GM19025 (cell line): Measurements from ENCODE around the gene CDKN2AIP.

Source experiments
- ATAC-seq: cut with Tn5 transposase; IDR thresholded peaks from one replicate; pipeline ENCODE4 v1.9.1; 2021; ENCODE audit warnings: mild to moderate bottlenecking, low read depth, moderate library complexity; ENCODE audit not compliant: unreplicated experiment

The CDKN2AIP gene, protein sequence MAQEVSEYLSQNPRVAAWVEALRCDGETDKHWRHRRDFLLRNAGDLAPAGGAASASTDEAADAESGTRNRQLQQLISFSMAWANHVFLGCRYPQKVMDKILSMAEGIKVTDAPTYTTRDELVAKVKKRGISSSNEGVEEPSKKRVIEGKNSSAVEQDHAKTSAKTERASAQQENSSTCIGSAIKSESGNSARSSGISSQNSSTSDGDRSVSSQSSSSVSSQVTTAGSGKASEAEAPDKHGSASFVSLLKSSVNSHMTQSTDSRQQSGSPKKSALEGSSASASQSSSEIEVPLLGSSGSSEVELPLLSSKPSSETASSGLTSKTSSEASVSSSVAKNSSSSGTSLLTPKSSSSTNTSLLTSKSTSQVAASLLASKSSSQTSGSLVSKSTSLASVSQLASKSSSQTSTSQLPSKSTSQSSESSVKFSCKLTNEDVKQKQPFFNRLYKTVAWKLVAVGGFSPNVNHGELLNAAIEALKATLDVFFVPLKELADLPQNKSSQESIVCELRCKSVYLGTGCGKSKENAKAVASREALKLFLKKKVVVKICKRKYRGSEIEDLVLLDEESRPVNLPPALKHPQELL

DNA sequence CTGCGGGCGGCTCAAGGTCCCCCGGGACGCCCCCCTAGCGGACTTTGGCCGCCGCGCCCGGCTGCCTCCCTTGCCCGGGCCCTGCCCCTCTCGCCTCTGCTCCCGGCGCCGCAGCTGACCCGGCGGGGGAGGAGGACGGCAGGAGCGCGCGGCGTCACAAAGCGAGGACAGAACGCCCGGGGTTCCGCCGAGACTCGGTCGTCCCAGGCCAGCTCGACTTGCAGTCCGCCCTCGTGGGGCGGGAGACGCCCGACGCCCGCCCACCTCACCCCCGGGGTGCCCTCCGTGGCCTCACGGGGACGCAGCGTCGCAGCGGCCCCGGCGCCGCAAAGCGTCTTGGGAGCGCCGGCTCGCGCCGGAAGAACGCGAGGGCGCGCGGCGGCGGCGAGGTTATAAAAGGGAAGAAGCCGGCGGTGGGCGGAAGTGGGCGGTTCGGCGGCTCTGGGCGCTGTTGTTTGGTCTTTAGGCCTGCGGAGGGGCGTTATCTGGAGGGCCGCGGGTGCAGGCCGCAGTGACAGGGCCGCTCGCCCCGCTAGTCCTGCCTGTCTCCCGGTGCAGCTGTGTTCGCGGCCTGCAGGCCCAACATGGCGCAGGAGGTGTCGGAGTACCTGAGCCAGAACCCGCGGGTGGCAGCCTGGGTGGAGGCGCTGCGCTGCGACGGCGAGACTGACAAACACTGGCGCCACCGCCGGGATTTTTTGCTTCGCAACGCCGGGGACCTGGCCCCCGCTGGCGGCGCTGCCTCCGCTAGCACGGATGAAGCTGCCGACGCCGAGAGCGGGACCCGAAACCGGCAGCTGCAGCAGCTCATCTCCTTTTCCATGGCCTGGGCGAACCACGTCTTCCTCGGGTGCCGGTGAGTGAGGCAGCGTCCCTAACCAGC is at the start of gene CDKN2AIP:
CDKN2AIP (plus strand) TSS at position 423 of the 883 bp plus-strand sequence; CDS start at position 585, 162 bp downstream.
- peak; percentile 83 for ATAC-seq

DNA sequence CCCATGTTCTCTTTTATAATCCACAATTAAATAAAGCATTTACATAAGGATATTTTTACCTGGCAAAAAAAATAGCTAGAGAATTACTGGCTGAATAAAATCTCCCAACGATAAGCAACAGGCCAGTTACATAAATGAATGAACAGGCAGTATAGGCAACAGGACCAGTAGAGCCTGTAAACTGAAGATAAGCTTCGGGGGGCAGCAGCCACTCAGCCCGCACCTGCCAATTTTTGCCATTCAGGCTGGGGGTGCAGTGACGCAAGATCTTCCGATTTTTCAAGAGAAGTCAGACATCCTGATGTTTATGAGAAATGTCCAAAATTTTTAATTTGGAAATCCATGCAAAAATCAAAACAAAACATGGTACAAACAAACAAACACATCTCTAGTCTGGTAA is 49.0 kb upstream of the CDKN2AIP start:
- ATAC-seq, result no peak

DNA sequence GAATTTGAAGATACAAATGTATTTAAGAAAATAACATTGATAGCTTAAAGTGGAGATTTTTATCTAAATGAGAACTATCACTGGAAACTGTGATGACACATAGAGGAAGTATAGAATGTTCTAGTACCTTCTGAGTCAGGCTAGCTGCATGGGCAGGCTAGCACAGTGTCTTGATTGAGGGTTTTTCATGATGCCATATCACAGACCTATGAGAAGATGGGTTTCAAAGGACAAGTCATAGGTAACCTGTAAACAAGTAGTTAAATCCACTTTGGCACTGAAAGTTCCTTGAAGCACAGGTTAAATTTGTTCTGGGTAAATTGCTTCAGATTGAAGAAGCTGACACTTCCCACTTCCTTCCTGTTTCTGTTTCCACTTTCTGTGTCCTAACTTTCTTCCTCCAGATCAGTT is 48.2 kb upstream of the CDKN2AIP start:
- no peak for ATAC-seq

DNA sequence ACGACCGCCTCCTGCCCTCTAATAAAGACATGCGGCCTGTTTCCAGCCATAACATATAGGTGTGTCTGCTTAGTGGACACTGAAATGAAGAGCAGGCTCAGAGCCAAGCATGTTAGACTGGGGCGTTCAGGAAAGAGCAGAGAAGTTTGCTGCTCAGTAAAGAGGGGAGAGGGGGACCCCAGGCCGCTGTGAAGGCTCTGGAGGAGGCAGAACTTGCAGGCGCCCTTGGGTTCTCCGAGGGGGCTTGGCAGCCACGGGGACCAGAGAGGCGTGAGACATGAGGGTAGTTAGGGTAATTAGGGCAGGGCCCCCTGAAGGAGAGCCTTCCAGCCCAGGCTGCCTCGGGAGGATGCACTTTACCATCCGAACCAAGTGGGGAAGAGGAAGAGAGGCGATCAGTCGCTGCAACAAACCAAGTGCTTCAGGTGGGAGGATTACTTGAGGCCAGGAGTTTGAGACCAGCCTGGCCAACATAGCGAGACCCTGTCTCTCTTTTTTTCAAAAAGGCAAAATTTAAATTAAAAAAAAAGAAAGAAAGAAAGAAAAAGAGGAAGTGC is 46.6 kb upstream of the CDKN2AIP start:
- no peak for ATAC-seq

DNA sequence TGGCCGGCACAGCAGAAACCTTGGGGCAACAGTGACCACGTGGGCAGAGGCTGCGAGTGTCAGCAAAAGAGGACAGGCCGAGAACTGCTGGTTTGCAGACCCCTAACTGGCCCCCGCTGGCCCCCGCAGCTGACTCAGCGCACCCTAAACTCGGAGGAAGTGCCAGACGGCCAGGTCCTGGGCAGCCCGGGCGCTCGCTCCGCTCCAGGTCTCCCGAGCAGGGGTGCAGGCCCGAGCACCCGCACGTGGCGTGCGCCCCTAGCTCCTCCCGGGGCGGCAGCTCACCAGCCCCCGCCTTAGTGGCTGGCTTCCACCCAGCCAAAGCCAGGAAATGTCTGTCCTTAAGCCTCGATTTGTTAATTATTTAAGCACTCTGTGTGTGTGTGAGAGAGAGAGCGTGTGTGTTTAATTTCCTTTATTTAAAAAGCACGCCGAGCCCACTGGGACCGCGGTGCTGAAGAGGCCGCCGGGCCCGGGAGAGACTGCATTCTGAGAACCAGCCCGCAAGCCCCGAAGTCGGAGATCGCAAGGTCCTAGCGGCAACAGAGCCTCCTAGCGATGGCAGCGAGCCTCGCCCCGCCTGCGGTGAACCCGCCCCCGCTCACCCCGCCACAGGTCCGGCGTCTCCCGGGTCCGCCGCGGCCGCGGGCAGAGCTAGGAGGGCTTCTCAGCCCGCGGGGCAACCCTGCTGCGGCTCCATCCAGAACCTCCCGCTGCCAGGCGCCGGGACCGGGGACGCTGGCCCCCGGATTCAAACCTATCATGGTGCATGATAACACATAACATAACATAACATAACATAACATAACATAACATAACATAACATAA is 45.9 kb upstream of the CDKN2AIP start:
- peak; percentile 95 for ATAC-seq

DNA sequence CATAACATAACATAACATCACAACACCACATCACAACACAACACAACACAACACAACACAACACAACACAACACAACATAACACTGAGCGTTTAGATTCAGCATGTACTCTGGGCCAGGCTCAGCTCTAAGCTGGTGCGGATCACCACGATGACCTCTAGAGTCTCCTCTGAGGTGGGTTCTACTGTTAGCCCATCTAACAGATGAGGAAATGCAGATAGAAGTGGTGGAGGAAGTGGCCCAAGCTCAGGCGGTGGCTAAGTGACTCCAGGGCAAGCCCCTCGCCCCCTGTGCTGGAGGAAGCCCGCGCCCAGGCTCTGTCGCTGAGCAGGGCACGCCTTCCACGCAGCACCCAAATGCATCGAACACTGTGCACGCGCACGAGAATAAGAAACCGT is 45.3 kb upstream of the CDKN2AIP start:
- no peak for ATAC-seq

DNA sequence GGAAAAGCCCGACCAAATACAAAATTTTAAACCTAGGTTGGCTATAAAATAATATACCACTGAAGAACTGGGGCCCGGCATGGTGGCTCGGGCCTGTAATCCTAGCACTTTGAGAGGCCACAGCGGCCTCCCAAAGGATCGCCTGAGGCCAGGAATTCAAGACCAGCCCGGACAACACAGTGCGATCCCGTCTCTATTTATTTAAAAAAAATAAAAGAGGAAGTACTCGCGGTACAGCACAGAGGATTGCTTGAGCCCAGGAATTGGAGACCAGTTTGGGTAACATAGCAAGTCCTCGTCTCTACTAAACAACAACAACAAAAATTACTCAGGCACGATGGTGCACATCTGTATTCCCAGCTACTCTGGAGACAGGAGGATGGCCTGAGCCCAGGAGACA is 44.8 kb upstream of the CDKN2AIP start:
- no peak for ATAC-seq

DNA sequence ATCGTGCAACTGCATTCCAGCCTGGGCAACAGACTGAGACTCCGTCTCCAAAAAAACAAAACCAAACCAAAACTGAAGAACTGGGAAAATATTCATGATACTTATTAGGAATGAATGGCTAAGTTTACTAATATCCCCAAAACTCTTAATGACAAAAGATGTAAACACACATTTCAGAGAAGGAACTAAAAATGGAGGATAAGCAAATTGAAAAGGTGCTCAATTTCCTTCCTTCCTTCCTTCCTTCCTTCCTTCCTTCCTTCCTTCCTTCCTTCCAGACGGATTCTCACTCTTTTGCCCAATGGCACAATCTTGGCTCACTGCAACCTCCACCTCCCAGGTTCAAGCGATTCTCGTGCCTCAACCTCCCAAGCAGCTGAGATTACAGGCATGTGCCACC is 44.4 kb upstream of the CDKN2AIP start:
- no peak for ATAC-seq

DNA sequence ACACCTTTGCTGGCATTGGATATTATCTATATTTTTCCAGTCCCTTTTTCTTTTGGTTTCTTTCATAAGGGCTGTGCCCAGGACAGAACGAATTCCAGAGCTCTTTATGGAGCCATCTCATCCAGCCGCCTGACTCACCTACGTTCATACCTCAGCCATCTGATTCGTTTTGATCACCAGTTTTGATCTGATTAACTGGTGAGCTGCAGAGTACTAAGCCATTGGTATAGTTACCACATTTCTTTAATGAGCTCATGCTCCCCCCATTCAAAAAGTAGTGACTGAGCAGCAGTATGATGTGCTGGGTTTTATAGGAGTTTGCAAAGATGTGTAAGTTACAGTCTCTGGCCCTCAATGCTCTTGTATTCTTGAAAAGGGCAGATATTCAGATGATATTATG is 43.0 kb upstream of the CDKN2AIP start:
- ATAC-seq, result no peak

DNA sequence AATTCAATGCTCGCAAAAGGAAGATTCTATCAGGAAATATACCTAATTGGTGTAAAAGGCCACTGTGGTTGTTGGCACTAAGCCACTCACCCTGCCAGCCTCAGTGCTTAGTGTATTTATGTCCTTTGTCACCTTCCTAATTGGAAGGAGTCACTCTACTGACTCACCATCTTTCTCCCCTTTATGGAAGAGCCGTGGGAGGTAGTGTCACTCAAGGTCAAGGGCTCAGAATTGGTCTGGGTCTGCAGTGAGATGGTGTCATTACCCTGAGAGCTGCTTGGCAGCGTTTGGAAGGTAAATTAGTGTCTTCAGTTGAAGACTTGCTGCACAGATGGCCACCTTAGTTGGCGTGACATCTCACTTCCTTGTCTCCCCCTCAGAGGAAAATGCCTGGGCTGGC is 41.7 kb upstream of the CDKN2AIP start:
- ATAC-seq, result no peak

DNA sequence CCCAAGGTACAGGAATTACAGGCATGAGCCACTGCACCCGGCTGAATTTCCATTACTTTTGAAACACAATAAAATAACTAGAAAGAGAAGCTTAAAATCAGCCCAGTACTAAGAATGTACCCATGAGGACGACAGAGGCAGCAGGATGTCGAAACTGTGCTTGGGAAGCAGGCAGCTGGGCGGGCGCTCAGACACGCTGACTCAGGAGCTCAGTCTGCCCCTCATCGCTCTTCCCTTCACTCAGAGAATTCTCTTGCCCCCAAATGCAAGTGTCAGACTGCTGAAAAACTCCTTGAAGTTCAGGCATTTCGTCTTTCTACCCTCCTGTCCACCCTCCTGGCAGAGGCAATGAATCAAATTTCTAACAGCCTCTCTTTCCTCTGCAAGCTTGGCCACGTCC is 41.0 kb upstream of the CDKN2AIP start:
- no peak for ATAC-seq

DNA sequence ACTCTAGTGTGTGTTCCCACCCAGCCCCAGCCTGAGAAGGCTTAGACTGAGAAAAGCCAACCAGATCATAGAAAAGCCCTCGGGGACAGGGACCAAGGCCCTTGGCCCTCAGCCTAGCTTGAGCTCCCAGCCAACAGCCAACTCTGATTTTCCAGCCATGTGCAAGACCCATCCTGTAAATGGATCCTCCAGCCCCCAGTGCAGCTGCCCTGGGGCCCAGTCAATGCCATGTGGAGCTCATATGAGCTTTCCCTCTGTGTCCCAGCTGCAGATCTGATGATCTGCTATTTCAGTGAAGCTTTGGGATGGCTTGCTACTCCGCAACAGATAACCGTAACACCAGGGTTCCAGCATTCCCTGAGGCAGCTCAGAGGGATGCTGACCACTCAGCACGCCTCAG is 40.5 kb upstream of the CDKN2AIP start:
- no peak for ATAC-seq

DNA sequence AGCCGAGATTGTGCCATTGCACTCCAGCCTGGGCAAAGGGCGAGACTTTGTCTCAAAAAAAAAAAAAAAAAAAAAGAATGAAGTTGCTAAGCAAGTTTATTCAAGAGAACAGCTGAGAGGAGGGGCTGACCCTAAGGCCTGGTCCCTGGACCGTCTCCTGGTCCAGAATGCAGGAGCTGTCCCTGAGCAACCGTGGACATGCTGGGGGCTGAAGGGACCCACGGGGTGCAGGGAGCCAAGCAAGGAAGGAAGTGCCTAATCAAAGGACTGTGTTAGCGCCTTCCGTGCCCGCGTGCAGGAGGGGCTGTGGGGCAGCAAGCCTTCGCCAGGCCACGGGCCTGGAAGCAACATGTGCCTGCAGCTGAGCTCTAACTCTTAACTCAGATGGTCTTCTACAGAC is 39.1 kb upstream of the CDKN2AIP start:
- ATAC-seq, result no peak

DNA sequence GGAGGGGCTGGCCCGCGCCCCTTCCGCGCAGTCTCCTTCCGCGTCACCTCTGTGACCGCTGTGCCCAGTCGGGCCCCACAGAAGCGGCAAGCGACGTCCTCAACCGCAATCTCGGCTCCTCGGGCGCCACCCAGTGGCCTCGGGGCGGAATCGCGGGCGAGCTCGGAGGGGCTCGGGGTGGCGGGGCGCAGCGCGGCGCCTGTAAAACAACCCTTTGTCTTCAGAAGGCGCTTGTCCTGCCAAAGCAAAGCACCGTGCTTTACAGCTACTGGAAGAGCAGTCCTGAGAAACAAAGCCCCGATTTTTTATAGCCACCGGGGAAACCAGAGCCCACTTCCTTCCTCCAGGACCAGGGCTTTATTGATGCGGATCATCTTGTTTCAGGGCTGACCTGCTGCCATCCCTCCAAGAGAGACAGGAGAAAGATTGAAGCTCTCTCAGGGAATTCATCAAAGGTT is 37.3 kb upstream of the CDKN2AIP start:
- ATAC-seq, result peak; percentile 80

DNA sequence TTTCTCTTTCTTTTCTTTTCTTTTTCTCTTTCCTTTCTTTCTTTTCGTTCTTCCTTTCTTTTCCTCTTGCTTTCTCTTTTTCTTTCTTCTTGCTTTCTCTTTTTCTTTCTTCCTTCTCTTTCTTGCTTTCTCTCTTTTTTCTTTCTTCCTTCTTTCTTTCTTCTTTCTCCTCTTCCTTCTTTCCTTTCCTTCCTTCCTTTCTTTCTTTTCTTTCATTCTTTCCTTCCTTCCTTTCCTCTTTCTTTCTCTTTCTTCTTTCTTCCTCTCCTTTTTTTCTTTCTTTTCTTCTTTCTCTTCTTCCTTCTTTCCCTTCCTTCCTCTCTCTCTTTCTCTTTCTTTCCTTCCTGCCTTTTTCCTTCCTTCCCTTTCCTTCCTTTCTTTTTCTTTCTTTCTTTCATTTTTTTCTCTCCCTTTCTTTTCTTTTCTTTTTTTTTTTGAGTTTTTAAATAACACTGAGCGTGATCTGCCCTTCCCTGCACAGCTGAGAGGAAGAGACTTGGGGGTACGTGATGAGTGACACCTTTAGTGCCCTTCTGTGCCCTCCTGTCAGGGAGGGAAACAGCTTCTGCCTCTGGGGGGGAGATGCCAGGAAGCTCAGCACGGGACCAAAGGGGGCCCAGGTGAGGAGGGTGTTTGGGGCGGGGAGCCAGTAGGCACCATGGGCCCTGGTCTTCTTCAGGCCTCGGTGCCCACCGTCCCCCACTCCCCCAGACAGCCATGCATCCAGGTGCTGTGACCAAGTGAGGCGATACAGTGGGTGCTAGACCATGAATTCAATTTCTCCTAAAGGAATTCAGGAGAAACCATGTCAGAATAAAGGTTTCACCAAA is 36.6 kb upstream of the CDKN2AIP start:
- no peak for ATAC-seq

DNA sequence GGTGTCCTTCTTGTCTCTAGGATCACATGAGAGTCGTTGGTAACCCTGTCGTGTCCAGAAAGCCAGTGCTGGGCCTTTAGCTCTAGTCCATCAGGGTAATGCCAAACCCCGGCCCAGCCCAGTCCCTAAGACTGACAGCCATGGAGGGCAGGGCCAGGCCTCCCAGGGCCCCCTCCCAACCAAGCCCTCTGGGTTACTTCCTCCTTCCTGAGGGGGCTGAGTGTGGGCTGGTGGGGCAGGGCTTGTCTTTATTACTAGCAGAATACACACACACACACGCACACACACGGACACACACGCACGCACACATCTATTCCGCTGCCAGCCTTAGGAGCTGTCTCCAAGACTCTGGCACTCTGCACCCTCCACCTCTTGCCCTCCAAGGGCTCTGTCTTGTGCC is 35.6 kb upstream of the CDKN2AIP start:
- no peak for ATAC-seq

DNA sequence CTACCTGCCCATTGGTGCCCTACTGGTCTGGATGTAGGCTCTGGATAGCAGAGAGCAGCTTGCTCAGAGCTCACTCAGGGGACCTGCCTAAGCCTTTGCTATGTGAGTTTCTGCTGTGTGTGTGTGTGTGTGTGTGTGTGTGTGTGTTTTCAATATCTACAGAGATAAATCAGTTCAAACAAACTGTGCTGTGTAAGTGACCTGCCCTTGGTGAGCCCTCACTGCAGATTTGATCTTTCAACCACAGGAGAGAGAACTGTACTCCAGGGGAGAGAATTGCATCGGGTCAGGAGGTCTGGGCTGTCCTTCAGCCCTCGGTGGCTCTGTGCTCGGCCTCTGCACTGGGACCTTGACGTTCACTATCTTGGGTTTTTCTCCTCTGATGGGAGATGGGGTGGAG is 35.0 kb upstream of the CDKN2AIP start:
- ATAC-seq, result no peak

DNA sequence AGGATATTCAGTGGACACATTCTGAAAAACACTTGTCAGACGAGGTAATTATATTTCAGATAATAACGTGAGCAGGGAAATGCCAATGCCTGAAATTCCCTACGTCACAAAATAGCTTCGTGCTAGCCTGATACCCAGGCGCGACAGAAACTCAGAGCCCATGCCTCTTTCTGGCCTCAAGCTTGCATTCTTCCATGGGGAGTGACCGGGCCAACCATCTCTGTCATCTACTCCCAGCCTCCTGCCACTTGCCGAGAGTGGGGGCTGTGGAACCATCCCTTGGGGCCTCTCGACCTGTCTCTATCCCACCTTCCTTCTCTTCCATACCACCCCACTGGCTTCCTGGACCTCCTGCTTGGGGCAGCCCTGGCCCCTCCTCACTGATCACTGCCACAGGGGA is 34.5 kb upstream of the CDKN2AIP start:
- ATAC-seq, result no peak

DNA sequence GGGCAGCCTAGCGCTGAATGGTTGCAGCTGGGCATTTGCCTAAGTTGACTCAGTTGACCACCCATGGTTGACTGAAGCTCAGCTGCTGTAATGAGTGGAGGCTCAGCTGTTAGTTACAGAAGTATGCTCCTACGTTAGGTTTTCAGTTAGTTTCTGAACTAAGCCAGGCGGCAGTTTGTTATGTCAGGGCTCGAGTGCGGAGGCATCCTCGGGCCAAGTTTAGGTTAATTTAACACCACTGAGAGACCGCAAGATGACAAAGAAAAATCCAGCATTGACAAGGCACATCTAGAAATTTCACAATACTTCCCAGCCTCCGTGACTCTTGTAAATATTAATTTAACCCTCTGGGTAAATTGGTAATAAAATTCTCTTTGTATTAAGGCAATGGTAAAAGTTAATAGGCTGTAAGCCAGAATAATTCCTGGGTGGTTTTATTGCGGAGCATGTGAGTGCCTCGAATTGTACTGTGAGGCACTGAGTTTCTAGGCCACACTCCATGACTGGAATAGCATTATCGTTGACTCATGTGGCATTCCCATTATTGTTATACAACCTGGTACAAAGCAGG is 33.1 kb upstream of the CDKN2AIP start:
- ATAC-seq, result peak; percentile 57
